Prostate gland (tissue), 2 donors: Measurements from ENCODE around the gene PTPRG. TPM values are rescaled to one million over a fixed set of nuclear protein-coding genes. Genes with fewer than 3 reads are reported as not detected.

Experiments used
- DNase-seq: peaks from one replicate; pipeline ENCODE4 v3.0.0-alpha.2; 2019; ENCODE audit warnings: low spot score
- H3K27ac ChIP-seq, 2 donors: fragments of 200-600 bp; sonication (generic); 2 replicates each; pipeline ENCODE4 v1.5.1; 2017 to 2019
- H3K27me3 ChIP-seq: fragments of 200-600 bp; sonication (generic); replicated peaks from 2 replicates; pipeline ENCODE4 v1.5.1; 2019; ENCODE audit not compliant: insufficient read depth
- H3K36me3 ChIP-seq, 2 donors: fragments of 200-600 bp; sonication (generic); 1 replicate in 1 of 2; 2 replicates in 1 of 2; pipeline versions ENCODE4 v1.5.1 to v1.8.1; 2017 to 2019
- H3K4me1 ChIP-seq: fragments of 200-600 bp; sonication (generic); replicated peaks from 2 replicates; pipeline ENCODE4 v1.5.1; 2019
- H3K4me3 ChIP-seq, 2 donors: fragments of 200-600 bp; sonication (generic); 2 replicates each; pipeline ENCODE4 v1.5.1; 2017 to 2019
- H3K9me3 ChIP-seq: fragments of 200-600 bp; sonication (generic); 2 replicates; pipeline ENCODE4 v1.5.1; 2017
- CTCF ChIP-seq, 4 experiments: fragments of 200-600 bp in 2 of 4; fragments of 450-650 bp in 2 of 4; sonication (generic) in 2 of 4; IDR thresholded peaks; 1 replicate in 3 of 4; 2 replicates in 1 of 4; pipeline ENCODE4 v1.5.1; 2016 to 2019; ENCODE audit warnings: antibody characterized with exemption in 4 of 4, mild to moderate bottlenecking in 2 of 4, moderate library complexity in 2 of 4
- POLR2A ChIP-seq: fragments of 450-650 bp; IDR thresholded peaks from one replicate; pipeline ENCODE4 v1.6.1; 2016; ENCODE audit warnings: antibody characterized with exemption, mild to moderate bottlenecking
- POLR2AphosphoS5 ChIP-seq: sonication (generic); formaldehyde crosslinking; IDR thresholded peaks from one replicate; pipeline ENCODE4 v1.6.1; 2017; ENCODE audit warnings: antibody characterized with exemption
- WGBS: methylation state at CpG from one replicate; pipeline ENCODE4 v1.1.5; 2018; 5-methylcytosine and 5-hydroxymethylcytosine counted together
- intact Hi-C: fragments of 100-400 bp; cut with DNase I; formaldehyde crosslinking; loops from one replicate; pipeline ENCODE4 v1.14.2; 2022
- total RNA-seq, 2 donors: library from RNA; depleted of rRNA; stranded (reverse); fragments of >200 nt; gene quantifications; one replicate each; pipeline ENCODE4 v1.1.0, GENCODE V29; 2016

Gene PTPRG
- total RNA-seq, 2 donors from 2014 or later: 22.0 to 78.6 TPM

DNA sequence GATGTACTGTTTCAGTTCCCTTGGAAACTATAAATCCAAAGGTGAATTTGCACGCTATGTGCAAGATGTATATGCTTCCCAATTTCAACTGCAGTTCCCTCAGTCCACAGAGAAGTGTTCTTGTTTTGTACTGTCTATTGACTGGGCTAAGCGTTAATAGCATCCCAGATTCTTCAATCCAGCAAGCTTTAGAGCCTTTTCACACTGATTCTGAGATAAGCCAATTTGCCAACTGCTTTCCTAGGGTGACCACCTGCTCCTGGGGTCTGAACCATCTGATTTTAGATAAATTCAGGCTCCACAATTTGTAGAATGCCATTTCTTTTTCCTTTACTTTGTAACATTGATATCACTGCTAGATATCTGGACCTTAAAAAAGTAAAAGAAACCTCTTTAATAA is 340.1 kb downstream of the PTPRG start:
- H3K4me1 ChIP-seq: no peaks in the 10 kb centered on the region
- H3K9me3 ChIP-seq: no peaks in the 10 kb centered on the region
- no peaks in the 10 kb centered on the region for H3K36me3 ChIP-seq
- no peak for DNase-seq
- H3K4me3 ChIP-seq: no peak overlapping the region
- intact Hi-C loops: no loop called here
- TF ChIP-seq CTCF (IDR thresholded peaks at IDR 0.05) (no peak), POLR2AphosphoS5 (no peak), POLR2A (no peak)
- WGBS: 95% methylated on average over 2 of the region's 2 CpGs
- no peak overlapping the region for H3K27ac ChIP-seq
- no peaks in the 10 kb centered on the region for H3K27me3 ChIP-seq

DNA sequence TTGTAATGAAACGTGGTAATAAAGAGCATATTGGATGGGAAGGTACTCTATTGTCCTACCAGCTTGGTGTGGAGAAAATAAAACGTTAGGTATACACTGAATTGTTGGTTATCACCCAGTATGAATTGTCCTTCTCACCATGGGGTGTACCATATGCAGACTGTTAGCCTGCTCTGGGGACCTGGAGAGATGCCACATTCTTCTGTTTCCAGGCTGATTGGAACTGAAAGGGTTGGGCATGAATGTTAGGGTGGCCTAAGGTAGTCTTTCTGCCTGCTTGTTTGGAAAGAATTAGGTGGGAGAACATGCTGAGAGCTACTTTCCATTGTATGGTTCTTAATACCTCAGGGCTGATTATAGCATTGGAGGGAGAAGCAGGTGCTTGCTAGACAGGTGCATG is 340.6 kb downstream of the PTPRG start:
- no peak overlapping the region for H3K4me3 ChIP-seq
- no peak for DNase-seq
- H3K27me3 ChIP-seq: no peaks in the 10 kb centered on the region
- H3K36me3 ChIP-seq: no peaks in the 10 kb centered on the region
- no peaks in the 10 kb centered on the region for H3K9me3 ChIP-seq
- 85% methylated on average over 2 of the region's 2 CpGs for WGBS
- no peak overlapping the region for H3K27ac ChIP-seq
- no peaks in the 10 kb centered on the region for H3K4me1 ChIP-seq
- intact Hi-C loops: no loop called here
- TF ChIP-seq CTCF (IDR thresholded peaks at IDR 0.05) (no peak), POLR2A (no peak), POLR2AphosphoS5 (no peak)

DNA sequence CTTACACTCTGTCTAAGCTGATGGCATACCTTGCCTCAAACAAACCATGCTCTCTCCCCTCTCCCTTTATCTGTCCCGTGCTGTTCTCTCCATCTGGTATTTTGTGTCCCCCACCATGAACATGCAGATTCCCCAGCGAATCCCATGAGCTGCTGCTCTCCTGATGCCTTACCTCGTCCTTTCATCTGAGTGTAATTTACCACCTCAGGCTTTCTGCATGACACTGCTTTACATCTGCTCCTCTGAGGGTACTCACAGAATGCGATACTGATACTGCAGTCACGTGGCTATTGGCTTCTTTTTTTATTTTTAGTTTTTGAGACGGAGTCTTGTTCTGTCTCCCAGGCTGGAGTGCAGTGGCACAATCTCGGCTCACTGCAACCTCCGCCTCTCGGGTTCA is 341.7 kb downstream of the PTPRG start:
- Histone ChIP-seq H3K4me3 (no peak overlapping the region), H3K36me3 (no peaks in the 10 kb centered on the region), H3K9me3 (no peaks in the 10 kb centered on the region), H3K4me1 (no peaks in the 10 kb centered on the region), H3K27ac (no peak overlapping the region), H3K27me3 (no peaks in the 10 kb centered on the region)
- DNase-seq: no peak
- 93% methylated on average over 9 of the region's 9 CpGs for WGBS
- intact Hi-C loops: no loop called here
- TF ChIP-seq POLR2A (no peak), POLR2AphosphoS5 (no peak)

DNA sequence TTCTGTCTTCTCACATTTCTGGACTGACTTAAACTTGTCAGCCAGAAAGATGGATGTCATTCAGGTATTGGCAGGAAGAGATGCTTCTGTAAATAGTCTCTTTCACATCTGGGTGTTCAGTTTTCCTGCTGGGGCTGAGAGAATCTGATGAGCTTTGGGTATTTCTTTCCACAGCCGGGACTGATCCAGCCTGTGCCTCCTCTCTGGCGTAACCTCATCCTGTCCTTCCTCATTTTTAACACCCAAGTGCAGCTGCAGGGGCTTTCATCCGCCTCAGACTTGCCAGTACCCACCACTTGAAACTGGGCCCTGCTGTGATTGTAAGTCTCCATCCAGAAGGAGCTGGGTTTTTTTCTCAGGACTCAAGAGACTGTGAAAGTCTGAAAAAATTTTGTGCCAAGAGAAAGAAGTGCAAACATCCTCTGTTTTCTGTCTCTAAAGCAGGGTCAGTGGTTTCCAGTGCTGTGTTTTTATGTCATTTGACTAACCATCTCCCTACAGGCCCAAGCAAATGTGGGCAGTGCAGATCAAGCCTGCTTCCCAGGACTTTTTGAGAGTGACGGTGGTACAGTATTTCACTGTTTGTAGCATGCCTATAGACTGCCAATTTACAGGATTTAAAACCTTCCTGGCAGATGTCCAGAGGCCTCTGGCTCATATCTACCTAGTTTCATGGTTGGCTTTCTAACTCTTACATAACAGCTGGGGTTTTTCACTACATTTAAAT is 342.7 kb downstream of the PTPRG start:
- no peaks in the 10 kb centered on the region for H3K27me3 ChIP-seq
- H3K4me1 ChIP-seq: no peaks in the 10 kb centered on the region
- H3K4me3 ChIP-seq: no peak overlapping the region
- no peaks in the 10 kb centered on the region for H3K36me3 ChIP-seq
- no peaks in the 10 kb centered on the region for H3K9me3 ChIP-seq
- intact Hi-C loops: no loop called here
- peak overlapping the region in 1 of 2 donors; percentile 13 for H3K27ac ChIP-seq
- 12% methylated on average over 4 of the region's 4 CpGs for WGBS
- TF ChIP-seq POLR2A (no peak), POLR2AphosphoS5 (no peak), CTCF (IDR thresholded peaks at IDR 0.05) (no peak)
- no peak for DNase-seq

DNA sequence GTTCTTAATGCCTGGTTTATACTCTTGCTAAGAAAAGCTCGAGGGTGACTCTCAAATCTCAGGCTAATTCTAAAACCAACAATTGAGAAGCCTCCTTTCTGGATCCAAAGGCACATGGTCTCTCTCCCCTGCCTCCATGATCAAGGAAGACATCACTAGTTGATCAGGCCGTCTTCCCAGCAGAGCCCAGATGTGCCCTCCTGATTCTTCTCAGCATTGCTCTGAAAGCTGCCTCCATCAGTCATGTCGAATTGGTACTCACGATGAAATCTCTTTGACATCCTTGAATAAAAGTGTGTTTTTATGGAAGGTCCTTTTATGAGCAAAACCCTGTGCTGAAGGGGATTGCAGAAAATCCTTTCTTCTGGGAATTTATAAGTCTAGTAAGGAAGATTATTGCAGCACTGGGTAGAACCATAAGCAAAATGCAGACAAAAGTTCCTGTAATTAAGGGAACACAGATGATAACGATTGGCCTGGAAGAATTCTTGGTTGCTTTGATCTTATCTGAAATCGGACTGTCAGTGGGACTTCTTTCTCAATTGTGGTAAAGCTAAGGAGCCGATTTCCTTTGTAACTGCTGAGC is 345.9 kb downstream of the PTPRG start:
- H3K27me3 ChIP-seq: no peaks in the 10 kb centered on the region
- no peak overlapping the region for H3K27ac ChIP-seq
- intact Hi-C loops: no loop called here
- no peaks in the 10 kb centered on the region for H3K36me3 ChIP-seq
- H3K4me3 ChIP-seq: no peak overlapping the region
- 80% methylated on average over 7 of the region's 7 CpGs for WGBS
- TF ChIP-seq POLR2A (no peak), POLR2AphosphoS5 (no peak), CTCF (IDR thresholded peaks at IDR 0.05) (no peak)
- H3K9me3 ChIP-seq: no peaks in the 10 kb centered on the region
- DNase-seq: no peak
- H3K4me1 ChIP-seq: no peaks in the 10 kb centered on the region
